OCI-M2 (cell line): ENCODE measurements around the gene PTTG2.
"Not testable (repeated sequence)": the region's sequence is repeated elsewhere in the genome, so short reads cannot be mapped to it uniquely, and the experiment has no call there.

Experiments used
- DNase-seq: peaks from one replicate; lab custom pipeline; 2025; ENCODE audit not compliant: unreplicated experiment; lab: John Stamatoyannopoulos, UW

PTTG2 gene

DNA sequence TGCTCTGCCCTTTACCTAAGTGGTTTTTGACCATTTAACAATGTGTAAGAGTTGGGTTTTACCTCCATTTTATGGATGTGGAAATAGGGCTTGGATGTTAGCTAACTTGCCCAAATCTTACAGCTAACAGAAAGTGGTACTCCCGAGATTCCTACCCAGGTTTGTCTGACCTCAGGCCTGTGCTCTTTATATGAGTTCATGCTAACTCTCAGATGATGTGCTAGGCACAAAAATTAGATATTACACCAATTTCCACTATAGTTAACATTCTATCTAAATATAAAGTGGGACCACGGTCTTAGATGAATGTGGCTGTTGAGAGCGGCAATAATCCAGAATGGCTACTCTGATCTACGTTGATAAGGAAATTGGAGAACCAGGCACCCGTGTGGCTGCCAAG is at the start of gene PTTG2:
Gene PTTG2, plus strand, starts transcription at position 301 of the 400 bp plus-strand sequence. Its CDS starts 37 bp downstream, at position 338.
- no peak for DNase-seq

DNA sequence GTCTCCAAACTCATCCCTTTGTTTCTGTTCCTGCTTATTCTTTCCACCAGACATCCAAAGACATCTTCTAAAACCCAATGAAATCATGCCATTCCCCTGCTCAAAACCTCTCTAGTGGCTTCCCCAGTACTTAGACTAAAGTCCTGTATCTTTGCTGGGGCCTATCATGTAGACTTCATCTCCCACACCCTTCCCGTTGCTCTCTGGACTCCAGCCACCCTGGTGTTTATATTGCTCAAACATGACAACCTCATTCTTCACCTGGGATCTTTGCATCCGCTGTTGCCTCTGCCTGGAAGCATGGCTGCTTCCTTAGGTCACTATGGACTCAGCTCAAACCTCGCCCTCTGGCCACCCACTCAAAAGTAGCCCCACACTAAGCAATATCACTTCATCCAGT is 45.7 kb upstream of the PTTG2 start:
- DNase-seq: no peak

DNA sequence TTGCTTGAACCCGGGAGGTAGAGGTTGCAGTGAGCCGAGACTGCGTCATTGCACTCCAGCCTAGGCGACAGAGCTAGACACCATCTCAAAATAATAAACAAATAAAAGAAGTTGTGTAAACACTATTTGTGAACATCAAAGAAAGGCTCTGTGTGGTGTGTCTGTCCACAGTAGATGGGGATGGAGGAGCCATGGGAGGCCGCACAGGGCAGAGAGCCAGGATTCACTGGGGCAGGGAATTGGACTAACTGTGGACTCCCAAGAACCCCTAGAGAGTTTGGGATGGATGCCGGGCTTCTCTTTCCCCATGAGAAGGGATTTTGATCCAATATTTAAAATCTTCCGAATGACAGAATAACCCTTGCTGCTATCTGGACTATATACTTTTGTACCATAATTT is 42.8 kb upstream of the PTTG2 start:
- DNase-seq: no peak

DNA sequence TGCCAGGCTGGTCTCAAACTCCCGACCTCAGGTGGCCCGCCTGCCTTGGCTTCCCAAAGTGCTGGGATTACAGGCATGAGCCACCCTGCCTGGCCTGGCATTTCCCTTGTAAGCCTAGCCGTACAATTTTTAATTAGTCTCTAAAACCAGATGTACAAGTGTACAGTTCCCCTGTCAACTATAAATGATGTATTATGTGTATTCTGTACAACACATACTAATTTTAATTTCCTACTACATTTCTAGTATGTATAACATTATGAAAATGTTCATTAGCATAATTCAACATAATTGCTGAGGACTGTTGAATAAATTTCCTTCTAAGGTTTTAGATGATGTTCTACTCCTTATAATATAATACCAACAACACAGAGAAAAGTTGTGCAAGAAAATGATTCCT is 41.5 kb upstream of the PTTG2 start:
- no peak for DNase-seq

DNA sequence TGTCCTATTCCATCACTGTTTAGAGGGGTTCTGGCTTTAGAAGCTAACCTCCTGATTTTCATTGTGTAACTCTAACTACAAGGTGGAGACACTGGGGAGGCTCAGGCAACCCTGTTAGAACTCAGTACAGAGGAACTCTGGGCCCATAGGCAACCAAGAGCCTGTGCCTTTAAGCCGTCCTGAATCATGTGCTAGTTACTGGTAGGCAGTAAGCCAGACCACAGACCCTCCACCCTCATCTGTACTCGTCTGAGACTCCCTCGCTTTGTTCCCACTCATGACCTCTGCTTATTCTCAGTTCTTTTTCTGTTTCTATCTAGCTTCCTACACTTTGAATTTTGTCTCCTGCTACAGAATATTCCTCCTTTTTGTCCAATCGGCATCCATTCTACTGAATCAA is 37.9 kb upstream of the PTTG2 start:
- DNase-seq: no peak

DNA sequence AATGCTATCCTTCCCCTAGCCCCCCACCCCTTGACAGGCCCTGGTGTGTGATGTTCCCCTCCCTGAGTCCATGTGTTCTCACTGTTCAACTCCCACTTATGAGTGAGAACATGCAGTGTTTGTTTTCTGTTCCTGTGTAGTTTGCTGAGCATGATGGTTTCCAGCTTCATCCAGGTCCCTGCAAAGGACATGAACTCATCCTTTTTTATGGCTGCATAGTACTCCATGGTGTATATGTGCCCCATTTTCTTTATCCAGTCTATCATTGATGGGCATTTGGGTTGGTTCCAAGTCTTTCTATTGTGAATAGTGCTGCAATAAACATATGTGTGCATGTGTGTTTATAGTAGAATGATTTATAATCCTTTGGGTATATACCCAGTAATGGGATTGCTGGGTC is 37.1 kb upstream of the PTTG2 start:
- not testable (repeated sequence) for DNase-seq

DNA sequence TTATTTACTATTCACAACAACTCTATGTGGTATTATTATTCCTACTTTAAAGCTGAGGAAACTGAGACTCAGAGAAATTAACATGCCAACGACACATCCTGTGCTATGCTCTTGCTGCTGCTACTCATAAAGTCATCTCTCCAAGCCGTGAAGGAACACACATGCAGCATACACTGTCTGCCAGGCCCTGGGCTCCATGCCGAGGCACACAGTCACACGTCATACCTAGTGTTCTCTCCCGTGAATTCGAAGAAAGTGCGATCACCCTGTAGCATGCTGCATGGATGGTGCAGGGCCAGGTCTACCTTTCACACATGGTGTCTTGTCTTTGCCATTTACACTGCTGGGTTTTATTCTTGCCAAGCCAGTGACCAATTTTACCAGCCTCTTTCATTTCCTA is 35.3 kb upstream of the PTTG2 start:
- DNase-seq: no peak

DNA sequence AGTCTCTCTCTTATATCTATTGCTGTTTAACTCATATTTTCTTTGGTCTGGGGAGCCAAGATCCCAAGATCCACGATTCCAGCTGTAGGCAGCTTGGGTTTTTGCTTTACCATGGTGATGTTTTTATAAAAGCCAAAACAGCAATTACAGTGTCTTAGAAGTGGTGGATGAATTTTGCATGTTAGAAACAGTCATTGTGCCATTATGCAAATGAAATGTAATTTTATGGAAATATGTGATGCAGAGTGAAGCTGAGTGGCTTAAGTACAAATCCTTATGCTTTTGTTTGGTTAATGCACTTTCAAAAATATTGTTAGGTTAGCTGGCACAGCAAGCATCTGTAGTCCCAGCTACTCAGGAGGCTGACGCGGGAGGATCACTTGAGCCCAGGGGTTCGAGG is 32.8 kb upstream of the PTTG2 start:
- DNase-seq: no peak

DNA sequence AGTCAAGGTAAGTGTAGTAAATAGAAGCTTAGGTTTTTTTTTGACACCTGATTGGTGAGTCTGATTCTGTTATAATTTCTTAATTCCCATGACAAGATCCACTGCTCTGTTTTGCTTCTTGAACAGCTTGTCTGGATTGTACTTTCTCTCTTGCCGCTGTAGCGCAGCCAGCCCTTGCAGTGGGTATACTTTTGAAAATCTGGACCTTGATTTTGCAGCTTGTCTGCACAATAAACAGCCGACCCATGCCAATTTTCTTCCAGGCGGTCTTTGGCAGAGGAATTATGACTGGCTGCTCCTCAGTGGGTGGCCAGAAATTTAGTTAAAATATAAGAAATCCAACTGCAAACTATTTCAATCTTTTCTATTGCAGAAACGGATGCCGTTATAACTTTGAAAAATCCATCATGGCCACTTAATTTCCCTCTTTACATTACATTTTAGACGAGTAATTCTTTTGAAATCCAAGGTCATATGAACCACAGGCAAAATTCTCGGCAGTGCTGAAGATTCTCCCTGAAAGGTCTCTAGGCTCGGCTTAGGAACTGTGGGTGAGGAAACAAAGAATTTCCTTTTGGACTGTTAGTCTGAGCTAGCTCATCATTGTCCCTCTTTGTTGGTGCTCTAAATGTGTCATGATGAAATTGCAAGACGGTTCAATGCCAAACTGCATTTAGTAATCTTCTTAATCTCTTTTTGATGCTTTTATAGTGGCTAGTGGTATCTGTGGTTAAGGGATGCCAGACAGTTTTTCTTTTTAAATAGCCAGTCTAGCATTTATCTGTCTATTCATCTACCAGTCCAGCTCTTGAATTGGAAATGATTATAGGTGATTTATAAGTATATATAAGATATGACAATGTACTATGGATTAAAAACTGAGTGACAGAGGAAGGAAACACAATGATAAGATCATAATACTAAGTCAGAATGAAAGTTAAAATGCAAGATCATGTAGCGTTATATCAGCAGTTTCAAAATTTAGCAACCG is 31.5 kb upstream of the PTTG2 start:
- DNase-seq: no peak

DNA sequence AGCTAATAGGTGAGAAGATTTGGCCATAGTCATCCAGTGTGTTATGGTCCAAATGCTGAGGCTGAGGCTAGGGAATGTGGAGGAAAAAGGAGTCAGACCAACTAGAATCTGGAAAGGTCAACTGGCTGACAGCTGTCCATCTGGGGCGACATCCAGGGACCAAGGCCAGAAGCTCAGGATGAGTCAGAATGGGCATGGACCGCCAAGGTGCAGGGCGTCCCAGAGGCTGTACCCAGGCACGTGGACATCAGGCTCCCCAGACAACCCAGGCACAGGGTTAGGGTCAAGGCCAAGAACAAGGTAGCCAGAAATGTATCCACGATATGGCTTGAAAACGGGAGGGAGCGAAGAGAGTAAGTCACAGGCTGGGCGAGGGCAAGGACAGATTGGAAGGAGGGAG is 26.1 kb upstream of the PTTG2 start:
- DNase-seq: no peak

DNA sequence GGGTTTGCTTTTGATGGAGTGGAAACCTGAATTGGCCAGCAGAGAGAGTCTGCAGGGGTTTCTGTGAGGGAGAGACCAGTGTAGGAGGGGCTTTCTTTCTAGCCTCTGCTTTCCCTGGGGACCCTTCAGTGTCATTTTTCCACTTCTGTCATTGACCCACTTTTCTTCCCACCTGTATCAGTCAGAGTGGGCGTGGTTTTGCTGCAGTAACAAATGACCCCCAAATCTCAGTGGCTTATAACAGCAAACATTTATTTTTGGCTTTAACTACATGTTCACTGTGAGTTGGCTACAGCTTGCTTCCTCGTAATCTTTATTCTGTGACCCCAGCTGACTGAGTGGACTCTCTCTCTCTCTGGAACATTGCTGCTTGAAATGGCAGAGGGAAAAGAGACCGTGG is 25.6 kb upstream of the PTTG2 start:
- DNase-seq: no peak

DNA sequence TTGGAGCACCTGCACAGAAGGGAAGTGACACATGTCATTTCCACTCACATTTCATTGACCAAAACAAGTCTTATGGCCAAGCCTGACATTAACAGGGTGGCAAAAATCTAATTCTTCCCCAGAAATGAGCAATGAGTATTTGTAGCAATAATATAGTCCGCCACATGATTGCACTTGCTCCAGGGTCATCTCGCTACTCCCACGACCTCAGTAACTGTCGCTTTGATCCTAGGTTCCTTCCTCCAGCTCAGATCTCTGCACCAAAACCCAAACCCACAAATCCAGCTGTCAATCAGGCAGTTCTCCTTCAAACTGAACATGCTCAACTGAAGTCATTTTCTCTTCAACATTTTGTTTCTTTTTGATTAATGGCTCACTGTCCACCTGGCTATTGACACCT is 25.2 kb upstream of the PTTG2 start:
- no peak for DNase-seq

DNA sequence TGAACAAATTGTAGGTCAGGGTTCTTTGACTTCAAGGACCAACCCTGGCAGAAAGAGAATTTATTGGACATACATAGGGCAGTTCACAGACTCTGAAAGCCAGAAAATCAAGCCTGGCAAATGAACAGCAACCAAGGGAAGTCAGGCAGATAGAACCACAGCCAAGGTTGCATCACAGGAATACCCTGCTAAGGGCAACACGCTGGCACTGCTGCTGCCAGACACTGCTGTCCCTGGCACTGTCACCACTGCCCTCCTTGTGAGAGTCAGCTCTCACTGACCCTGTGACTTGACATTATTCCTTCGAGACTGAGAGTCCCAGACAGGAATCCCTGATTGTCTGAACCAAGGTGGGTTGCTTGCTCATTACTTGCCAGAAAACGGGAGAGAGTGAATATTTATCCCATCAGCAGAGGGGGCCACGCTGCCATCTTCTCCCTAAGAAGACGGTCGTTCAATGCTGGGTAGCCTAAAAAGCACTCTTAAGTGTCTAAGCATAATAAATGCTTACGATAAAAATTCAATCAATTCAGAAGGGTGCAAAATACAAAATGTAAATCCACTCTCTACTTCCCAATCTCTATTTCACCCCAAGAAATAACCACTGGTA is 23.2 kb upstream of the PTTG2 start:
- no peak for DNase-seq

DNA sequence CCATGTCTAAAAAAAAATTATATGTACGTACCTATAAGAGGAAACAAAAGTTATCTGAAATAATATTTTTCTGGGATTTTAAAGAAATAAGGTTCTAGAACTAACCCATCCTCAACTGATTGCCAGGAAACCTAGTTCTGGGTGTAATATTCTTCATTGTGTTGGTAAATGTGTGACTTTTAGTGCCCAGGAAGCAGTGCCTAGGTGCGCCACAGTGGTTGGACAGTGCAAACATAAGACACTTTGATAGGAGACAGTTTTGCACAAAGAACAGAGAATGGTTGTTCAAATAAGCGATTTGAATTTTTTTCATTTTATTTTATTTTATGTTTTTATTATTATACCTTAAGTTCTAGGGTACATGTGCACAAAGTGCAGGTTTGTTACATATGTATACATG is 22.0 kb upstream of the PTTG2 start:
- DNase-seq: no peak

DNA sequence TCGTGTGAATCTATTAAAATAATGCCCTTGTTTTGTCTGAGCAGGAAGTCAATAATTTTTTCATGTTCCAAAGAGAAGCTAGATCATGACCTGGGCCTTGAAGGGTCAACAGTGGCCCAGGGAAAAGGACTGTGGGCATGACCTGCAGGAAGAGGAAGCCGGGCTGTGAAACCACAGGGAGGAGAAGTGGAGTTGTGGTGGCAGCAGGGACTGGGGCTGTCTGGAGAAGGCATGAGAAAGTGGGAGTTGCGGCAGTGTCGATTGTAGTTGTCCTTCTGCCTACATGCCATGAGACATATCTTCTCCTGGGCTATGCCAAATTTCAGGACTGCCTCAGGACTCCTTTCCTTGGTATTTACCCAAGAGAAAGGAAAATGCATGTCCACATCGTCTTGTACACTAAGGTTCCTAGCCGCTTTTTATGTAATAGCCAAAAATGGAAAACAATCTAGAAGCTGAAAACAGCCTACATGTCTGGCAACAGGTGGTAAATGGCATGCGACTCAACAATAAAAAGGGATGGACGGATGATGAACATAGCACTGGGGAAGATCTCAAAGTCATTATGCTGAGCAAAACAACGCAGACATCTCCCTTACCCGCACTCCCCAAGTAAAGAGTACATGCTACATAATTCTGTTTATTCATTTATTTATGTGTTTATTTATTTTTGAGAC is 13.6 kb upstream of the PTTG2 start:
- DNase-seq: no peak

DNA sequence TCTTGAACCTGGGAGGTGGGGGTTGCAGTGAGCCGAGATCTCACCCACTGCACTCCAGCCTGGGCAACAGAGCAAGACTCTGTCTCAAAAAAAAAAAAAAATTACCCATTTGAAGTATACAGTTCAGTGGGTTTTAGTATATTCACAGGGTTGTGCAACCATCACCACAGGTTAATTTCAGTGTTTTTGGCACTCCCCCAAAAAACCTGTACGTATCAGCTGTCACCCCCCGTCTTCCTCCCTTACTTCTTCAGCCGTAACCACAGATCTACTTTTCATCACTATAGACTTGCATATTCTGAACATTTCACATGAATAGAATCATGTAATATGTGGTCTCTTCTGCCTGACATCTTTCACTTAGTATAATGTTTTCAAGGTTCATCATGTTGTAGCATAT is 11.7 kb upstream of the PTTG2 start:
- DNase-seq: no peak

DNA sequence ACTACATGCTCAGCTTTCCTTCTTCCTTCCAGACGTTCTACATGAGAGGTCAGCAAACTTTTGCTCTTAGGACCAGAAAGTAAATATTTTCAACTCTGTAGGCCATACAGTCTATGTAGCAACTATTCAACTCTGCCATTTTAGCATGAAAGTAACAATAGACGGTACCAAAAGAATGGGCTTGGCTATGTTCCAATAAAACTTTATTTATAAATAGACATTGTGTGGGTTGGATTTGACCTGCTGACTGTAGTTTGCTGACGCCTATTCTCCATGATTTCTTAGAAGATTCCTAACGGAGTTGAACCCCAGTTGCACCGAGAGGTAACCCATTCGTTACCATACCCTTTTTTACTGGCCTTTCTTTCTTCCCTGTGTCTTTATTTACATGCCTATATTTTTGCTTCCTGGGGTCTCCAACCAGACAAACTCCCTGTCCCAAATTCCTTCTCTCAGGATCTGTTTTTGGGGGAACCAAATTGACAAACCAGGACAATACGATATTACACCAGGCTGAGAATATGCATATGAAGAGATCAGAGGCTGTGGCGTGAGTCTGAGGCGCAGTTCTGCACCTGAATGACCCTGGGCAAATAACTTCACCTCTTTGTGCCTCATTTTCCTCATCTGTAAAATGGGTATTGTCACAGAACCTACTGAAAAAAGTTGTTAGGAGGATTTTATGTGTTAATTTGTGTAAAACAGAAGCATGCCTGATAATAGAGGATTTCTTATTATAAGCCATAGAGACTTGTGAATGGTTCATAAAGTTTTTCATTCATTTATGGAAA is 10.4 kb upstream of the PTTG2 start:
- no peak for DNase-seq

DNA sequence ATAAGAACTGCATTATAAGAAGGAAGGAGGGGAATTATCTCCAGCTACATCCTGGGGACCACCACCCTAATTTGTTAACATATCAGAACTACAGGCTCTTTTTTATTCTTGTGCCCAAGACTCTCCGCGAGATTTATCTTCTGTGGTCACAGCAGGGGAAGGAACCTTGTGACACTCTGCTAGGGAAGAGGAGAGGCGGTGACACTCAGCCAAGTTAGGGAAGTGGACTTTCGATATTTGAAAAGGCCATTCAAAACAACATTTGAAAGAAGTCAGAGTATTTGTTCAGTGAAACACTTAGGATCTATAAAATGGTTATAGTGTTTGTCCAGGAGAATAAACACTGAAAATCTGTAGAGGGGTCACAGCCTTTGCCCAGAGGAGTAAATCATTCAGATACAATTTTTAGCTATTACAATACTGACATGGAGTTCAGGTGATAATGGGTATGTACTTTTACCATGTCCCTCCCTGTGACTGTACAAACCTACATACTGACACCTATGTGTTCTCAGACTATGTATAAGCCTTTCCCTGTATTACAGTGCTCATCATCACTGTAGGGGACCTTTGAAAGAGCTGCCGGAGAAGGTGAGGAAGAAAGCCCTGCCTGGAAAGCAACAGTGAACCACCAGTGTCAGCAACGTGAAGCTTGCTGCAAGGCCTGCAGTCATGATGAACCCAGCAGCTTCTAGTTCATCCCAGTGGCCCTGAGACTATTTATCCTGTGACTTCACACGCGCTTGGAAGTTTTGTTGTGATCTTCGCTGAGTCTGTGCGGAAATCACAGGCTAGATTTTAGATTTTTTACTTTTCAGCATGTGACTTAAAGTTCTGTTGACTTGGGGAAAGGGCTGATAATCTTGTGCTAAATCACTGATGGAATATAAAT is 8.5 kb upstream of the PTTG2 start:
- DNase-seq: no peak

DNA sequence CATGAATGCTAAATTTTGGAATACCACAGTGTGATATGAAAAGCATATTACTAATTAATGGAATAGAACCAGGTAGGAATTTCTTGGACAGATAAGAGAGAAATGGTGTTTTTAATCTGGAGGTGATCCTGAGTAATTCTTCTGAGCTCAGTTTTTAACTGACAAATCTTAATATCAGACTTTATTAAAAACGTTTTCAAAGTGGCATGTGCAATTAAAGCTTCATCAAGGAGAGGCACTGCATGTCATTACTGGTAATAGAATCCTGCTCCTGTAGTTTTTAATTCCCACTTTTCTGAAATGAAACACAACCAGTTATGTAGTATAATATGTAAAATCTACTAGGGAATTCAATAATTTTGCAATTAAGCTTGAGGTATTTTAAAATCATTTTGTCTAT is 7.0 kb upstream of the PTTG2 start:
- DNase-seq: no peak

DNA sequence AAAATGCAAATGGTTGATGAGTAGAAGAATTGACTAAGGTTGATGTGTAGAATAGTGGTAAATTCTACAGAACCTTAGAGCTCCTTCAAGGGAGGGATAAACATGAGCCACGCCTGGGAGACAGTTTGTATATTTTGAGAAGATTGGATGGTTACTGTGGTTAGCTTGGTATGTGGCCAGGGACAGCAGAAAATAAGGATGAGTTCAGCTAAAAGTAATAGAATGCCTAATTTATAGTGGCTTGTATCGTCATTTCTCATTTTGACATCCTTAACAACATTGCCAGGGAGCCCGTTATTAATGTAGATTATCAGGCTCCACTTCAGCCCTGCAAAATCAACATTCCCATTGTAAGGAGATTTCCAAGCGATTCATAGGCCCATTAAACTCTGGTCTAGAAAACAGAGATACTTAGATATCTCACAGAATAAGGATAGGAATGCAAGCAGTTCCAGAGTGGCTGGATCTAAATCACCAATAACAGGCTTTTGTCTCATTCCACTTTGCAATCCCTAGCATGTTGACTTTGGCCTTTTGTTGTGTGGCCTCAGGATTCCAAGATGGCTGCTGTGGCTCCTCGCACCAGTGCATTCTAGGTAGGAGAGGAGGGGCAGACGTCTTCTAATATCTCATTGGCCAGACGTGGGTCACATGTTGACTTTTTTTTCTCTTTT is 6.4 kb upstream of the PTTG2 start:
- DNase-seq: no peak
